H1 (cell line): ENCODE results near the gene ZFAND3. TPM values are rescaled to one million over a fixed set of nuclear protein-coding genes. Genes with fewer than 3 reads are reported as not detected.

ENCODE experiments used
- CTCF ChIA-PET: fragments of 300-600 bp; sonication (Branson Sonifier 250); formaldehyde crosslinking; loops from one replicate; lab custom pipeline; 2021; ENCODE audit not compliant: partially characterized antibody; lab: Charles Lee
- POLR2A ChIA-PET: fragments of 300-600 bp; sonication (Branson Sonifier 250); formaldehyde crosslinking; loops from one replicate; lab custom pipeline; 2021; ENCODE audit warnings: inconsistent platforms; ENCODE audit not compliant: partially characterized antibody; lab: Charles Lee
- DNase-seq, 2 experiments: peaks; one replicate each; pipeline versions ENCODE4 v3.0.0 to v3.0.0-alpha.2; 2010 to 2022; ENCODE audit warnings: low spot score in 2 of 2, low read depth in 1 of 2, mixed read lengths in 1 of 2
- FAIRE-seq: peaks from 2 replicates; lab custom pipeline; 2011; peaks lifted over from hg19 to GRCh38; lab: Jason Lieb, UNC
- H2AFZ ChIP-seq: 2 replicates; pipeline ENCODE4 v1.8.1; 2012; ENCODE audit warnings: low read length, inconsistent platforms
- H2AK5ac ChIP-seq: 2 replicates; pipeline ENCODE4 v1.6.1; 2013; ENCODE audit warnings: low read depth, low read length
- H2BK120ac ChIP-seq: replicated peaks from 2 replicates; pipeline ENCODE3; 2013; ENCODE audit warnings: low read depth, low read length, inconsistent platforms
- H2BK12ac ChIP-seq: 2 replicates; pipeline ENCODE4 v1.6.1; 2013; ENCODE audit warnings: low read depth, low read length
- H2BK15ac ChIP-seq: 2 replicates; pipeline ENCODE4 v1.6.1; 2013; ENCODE audit warnings: low read length
- H2BK20ac ChIP-seq: 2 replicates; pipeline ENCODE4 v1.6.1; 2013; ENCODE audit warnings: low read length
- H2BK5ac ChIP-seq: 2 replicates; pipeline ENCODE4 v1.6.1; 2013; ENCODE audit warnings: low read depth, low read length
- H3K14ac ChIP-seq: 2 replicates; pipeline ENCODE4 v1.6.1; 2013; ENCODE audit warnings: inconsistent platforms; ENCODE audit not compliant: insufficient read length
- H3K18ac ChIP-seq: 2 replicates; pipeline ENCODE4 v1.6.1; 2013; ENCODE audit warnings: low read length; ENCODE audit errors: extremely low read depth
- H3K23ac ChIP-seq: 2 replicates; pipeline ENCODE4 v1.6.1; 2013; ENCODE audit warnings: inconsistent platforms; ENCODE audit not compliant: insufficient read length
- H3K23me2 ChIP-seq: 2 replicates; pipeline ENCODE4 v1.6.1; 2013; ENCODE audit warnings: low read depth, low read length
- H3K27ac ChIP-seq: 2 replicates; pipeline ENCODE4 v1.6.1; 2011; ENCODE audit warnings: low read depth, low read length, inconsistent platforms
- H3K27me3 ChIP-seq, 4 experiments: replicated peaks in 1 of 4; 1 replicate in 1 of 4; 2 replicates in 3 of 4; pipeline versions ENCODE4 v1.6.1 to v1.8.1; 2011 to 2013; ENCODE audit warnings: low read length in 3 of 4, mild to moderate bottlenecking in 3 of 4, inconsistent platforms in 2 of 4, mixed read lengths in 2 of 4, moderate library complexity in 1 of 4; ENCODE audit not compliant: control insufficient read depth in 3 of 4, insufficient read depth in 3 of 4; ENCODE audit errors: extremely low read depth in 1 of 4
- H3K36me3 ChIP-seq, 4 experiments: 2 replicates each; pipeline versions ENCODE4 v1.6.1 to v1.8.1; 2011 to 2013; ENCODE audit warnings: mild to moderate bottlenecking in 4 of 4, low read length in 3 of 4, moderate library complexity in 2 of 4, control low read depth in 1 of 4, inconsistent platforms in 1 of 4; ENCODE audit not compliant: insufficient read depth in 4 of 4, control insufficient read depth in 2 of 4
- H3K4ac ChIP-seq: replicated peaks from 2 replicates; pipeline ENCODE3; 2013; ENCODE audit warnings: low read length, low read depth, mixed read lengths, inconsistent platforms; ENCODE audit not compliant: insufficient read length
- H3K4me1 ChIP-seq, 4 experiments: replicated peaks in 1 of 4; 1 replicate in 1 of 4; 2 replicates in 3 of 4; pipeline versions ENCODE4 v1.6.1 to v1.8.1; 2011 to 2013; ENCODE audit warnings: low read length in 3 of 4, inconsistent platforms in 2 of 4, mixed read lengths in 1 of 4; ENCODE audit not compliant: insufficient read depth in 4 of 4, control insufficient read depth in 3 of 4
- H3K4me2 ChIP-seq, 2 experiments: 2 replicates each; pipeline versions ENCODE4 v1.6.1 to v1.8.1; 2011 to 2013; ENCODE audit warnings: low read depth in 2 of 2, low read length in 2 of 2, control low read depth in 1 of 2, inconsistent platforms in 1 of 2, mild to moderate bottlenecking in 1 of 2; ENCODE audit not compliant: insufficient read depth in 1 of 2
- H3K4me3 ChIP-seq, 4 experiments: fragments of 200-600, 300-600 bp in 1 of 4; sonication (generic), shearing (Covaris generic), sonication (Bioruptor Twin) in 1 of 4; 2 replicates each; pipeline versions ENCODE4 v1.5.1 to v1.8.1; 2011 to 2016; ENCODE audit warnings: low read length in 4 of 4, low read depth in 3 of 4, control low read depth in 2 of 4, inconsistent platforms in 2 of 4, mild to moderate bottlenecking in 2 of 4, mixed read lengths in 1 of 4, moderate library complexity in 1 of 4; ENCODE audit not compliant: insufficient read depth in 2 of 4; ENCODE audit errors: extremely low read depth in 1 of 4
- H3K56ac ChIP-seq: replicated peaks from 2 replicates; pipeline ENCODE3; 2013; ENCODE audit warnings: low read depth, mild to moderate bottlenecking, mixed read lengths, low read length, inconsistent platforms; ENCODE audit not compliant: insufficient read length
- H3K79me1 ChIP-seq: 2 replicates; pipeline ENCODE4 v1.6.1; 2013; ENCODE audit warnings: low read depth, low read length, control low read depth
- H3K79me2 ChIP-seq, 2 experiments: 2 replicates each; pipeline versions ENCODE4 v1.6.1 to v1.8.1; 2012 to 2013; ENCODE audit warnings: low read length in 2 of 2, mild to moderate bottlenecking in 2 of 2, inconsistent platforms in 1 of 2; ENCODE audit not compliant: insufficient read depth in 2 of 2, control insufficient read depth in 1 of 2
- H3K9ac ChIP-seq, 4 experiments: replicated peaks in 1 of 4; 1 replicate in 1 of 4; 2 replicates in 3 of 4; pipeline versions ENCODE4 v1.6.1 to v1.8.1; 2011 to 2013; ENCODE audit warnings: low read depth in 3 of 4, low read length in 3 of 4, control low read depth in 2 of 4, mild to moderate bottlenecking in 2 of 4, moderate library complexity in 2 of 4, inconsistent platforms in 1 of 4; ENCODE audit errors: extremely low read depth in 1 of 4
- H3K9me3 ChIP-seq, 2 experiments: 2 replicates each; pipeline versions ENCODE4 v1.6.1 to v1.8.1; 2012 to 2013; ENCODE audit warnings: mild to moderate bottlenecking in 2 of 2, moderate library complexity in 2 of 2, control low read depth in 1 of 2, inconsistent platforms in 1 of 2, low read depth in 1 of 2, low read length in 1 of 2, mixed read lengths in 1 of 2; ENCODE audit not compliant: insufficient read depth in 2 of 2
- H4K20me1 ChIP-seq, 2 experiments: replicated peaks in 1 of 2; 2 replicates each; pipeline versions ENCODE3 to v1.8.1; 2011 to 2013; ENCODE audit warnings: inconsistent platforms in 2 of 2, low read length in 2 of 2, mild to moderate bottlenecking in 1 of 2; ENCODE audit not compliant: insufficient read depth in 2 of 2, control insufficient read depth in 1 of 2
- H4K5ac ChIP-seq: 2 replicates; pipeline ENCODE4 v1.6.1; 2013; ENCODE audit warnings: low read length, low read depth, mixed read lengths, inconsistent platforms; ENCODE audit not compliant: insufficient read length
- H4K8ac ChIP-seq: 2 replicates; pipeline ENCODE4 v1.8.0; 2013; ENCODE audit warnings: mild to moderate bottlenecking, moderate library complexity, low read length, inconsistent platforms; ENCODE audit not compliant: insufficient read depth; ENCODE audit errors: extremely low read depth
- H4K91ac ChIP-seq: replicated peaks from 2 replicates; pipeline ENCODE3; 2013; ENCODE audit warnings: low read length, mixed read lengths, inconsistent platforms; ENCODE audit not compliant: insufficient read length
- polyA plus RNA-seq, 7 experiments: library from polyadenylated mRNA; depleted of rRNA in 3 of 7; stranded (reverse) in 5 of 7; unstranded in 2 of 7; fragments of >200 nt in 5 of 7; fragments of 200-250 nt in 2 of 7; gene quantifications; 1 replicate in 5 of 7; 2 replicates in 1 of 7; 4 replicates in 1 of 7; pipeline versions ENCODE4 v1.2.1 to v1.2.3, GENCODE V29; 2011 to 2013; ENCODE audit warnings: missing spikeins in 2 of 7, mixed read lengths in 2 of 7
- total RNA-seq: library from RNA; stranded (reverse); fragmentation: NEBNext Ultra II Directional; extraction: Animal tissue kit (Norgen Biotek cat#: 25700); gene quantifications from 2 replicates; pipeline ENCODE4 v1.2.1, GENCODE V29; 2021
- TF ChIP-seq, protein P1 (sequence below): IDR thresholded peaks from 2 replicates; pipeline ENCODE4 v1.6.1; 2011; ENCODE audit warnings: low read length, improper control_type of control experiment

Gene ZFAND3
- total and polyA plus RNA-seq, 2 of the 8 experiments (the other 6 are each of a cell fraction or from before 2014, with no cell fraction given), result 13.0 to 51.3 TPM

DNA sequence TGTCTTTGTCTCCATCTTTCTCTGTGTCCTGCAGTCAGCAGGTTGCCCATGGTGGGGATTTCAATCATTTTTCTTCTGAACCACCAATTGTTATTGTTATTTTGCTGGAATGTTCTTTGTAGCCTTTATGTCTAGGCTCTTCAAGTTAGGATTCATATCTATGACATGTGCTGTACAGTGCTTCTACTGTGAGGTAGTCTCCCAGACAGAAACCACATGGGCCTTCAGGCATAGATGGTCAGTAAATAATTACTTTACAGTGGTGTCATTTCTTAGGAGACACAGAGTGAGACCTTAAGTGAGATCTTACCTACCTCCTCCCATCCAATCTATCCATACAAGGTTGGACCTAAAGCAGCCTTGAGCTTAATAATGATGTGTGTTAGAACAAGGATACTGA is 265.5 kb downstream of the ZFAND3 start:
- no peak overlapping the region for H2AK5ac ChIP-seq
- no peak overlapping the region for H3K9ac ChIP-seq
- ChIA-PET CTCF (interaction anchor here (1.8 kb wide), 2 partner anchors 9 to 10 kb away, joined by 5 to 7 read pairs; no protein-coding TSS in a partner anchor), POLR2A (no interaction called here)
- H4K5ac ChIP-seq, result no peak overlapping the region
- no peak overlapping the region for H2BK5ac ChIP-seq
- peaks cover 2 to 3% of the 10 kb centered on the region in 2 experiments for H4K20me1 ChIP-seq
- H3K4ac ChIP-seq, result no peak overlapping the region
- H3K79me1 ChIP-seq, result no peaks in the 10 kb centered on the region
- no peaks in the 10 kb centered on the region for H3K79me2 ChIP-seq
- DNase-seq, result no peak
- no peak overlapping the region for H4K8ac ChIP-seq
- H3K4me2 ChIP-seq, result no peak overlapping the region
- H3K36me3 ChIP-seq, result no peaks in the 10 kb centered on the region
- FAIRE-seq, result no peak
- H3K4me3 ChIP-seq, result no peak overlapping the region
- no peak overlapping the region for H3K14ac ChIP-seq
- no peaks in the 10 kb centered on the region for H3K23me2 ChIP-seq
- no peak overlapping the region for H2BK15ac ChIP-seq
- no peak overlapping the region for H3K23ac ChIP-seq
- H4K91ac ChIP-seq, result no peak overlapping the region
- no peak overlapping the region for H2AFZ ChIP-seq
- no peak overlapping the region for H3K18ac ChIP-seq
- no peak overlapping the region for H3K27ac ChIP-seq
- peaks cover 0 to 4% (median 0%) of the 10 kb centered on the region in 4 experiments; a peak in 1 of 7 replicates for H3K4me1 ChIP-seq
- no peak overlapping the region for H2BK12ac ChIP-seq
- no peak overlapping the region for H2BK20ac ChIP-seq
- H3K56ac ChIP-seq, result no peak overlapping the region
- H3K9me3 ChIP-seq, result no peaks in the 10 kb centered on the region
- peaks cover 0 to 1% (median 0%) of the 10 kb centered on the region in 4 experiments; a peak in 1 of 7 replicates for H3K27me3 ChIP-seq
- no peak overlapping the region for H2BK120ac ChIP-seq
- TF ChIP-seq, protein P1, sequence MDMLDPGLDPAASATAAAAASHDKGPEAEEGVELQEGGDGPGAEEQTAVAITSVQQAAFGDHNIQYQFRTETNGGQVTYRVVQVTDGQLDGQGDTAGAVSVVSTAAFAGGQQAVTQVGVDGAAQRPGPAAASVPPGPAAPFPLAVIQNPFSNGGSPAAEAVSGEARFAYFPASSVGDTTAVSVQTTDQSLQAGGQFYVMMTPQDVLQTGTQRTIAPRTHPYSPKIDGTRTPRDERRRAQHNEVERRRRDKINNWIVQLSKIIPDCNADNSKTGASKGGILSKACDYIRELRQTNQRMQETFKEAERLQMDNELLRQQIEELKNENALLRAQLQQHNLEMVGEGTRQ, result no peak
